ENCODE data around the gene CBFA2T3.
"Not testable (repeated sequence)": the region's sequence is repeated elsewhere in the genome, so short reads cannot be mapped to it uniquely, and the experiment has no call there.

The CBFA2T3 gene

GRCh38 chr16:89003831-89004208 lies 26.8 kb upstream of the CBFA2T3 start:
- Histone ChIP-seq H3K4me3 (ENCODE audit: low read depth, low read length) (no peak overlapping the region), H3K9me3 (ENCODE audit: control insufficient read depth, low read length) (no peaks in the 10 kb centered on the region), H3K4me2 (ENCODE audit: low read length) (no peak overlapping the region), H3K4me1 (no peaks in the 10 kb centered on the region), H3K36me3 (ENCODE audit: control insufficient read depth, insufficient read depth, low read length) (no peaks in the 10 kb centered on the region), H3K79me2 (no peaks in the 10 kb centered on the region), H3K27me3 (ENCODE audit: control insufficient read depth, insufficient read depth, low read length) (peaks cover 13% of the 10 kb centered on the region), H2AFZ (no peak overlapping the region), H3K9ac (no peak overlapping the region), H3K27ac (no peak overlapping the region)
- TF ChIP-seq CTCF (IDR thresholded peaks at IDR 0.05) = no peak

GRCh38 chr16:89002851-89003830 lies 26.1 kb upstream of the CBFA2T3 start:
- no peaks in the 10 kb centered on the region for H3K9me3 ChIP-seq (ENCODE audit: control insufficient read depth, low read length)
- TF ChIP-seq CTCF (IDR thresholded peaks at IDR 0.05) = no peak
- H3K4me2 ChIP-seq (ENCODE audit: low read length) = no peak overlapping the region
- no peaks in the 10 kb centered on the region for H3K36me3 ChIP-seq (ENCODE audit: control insufficient read depth, insufficient read depth, low read length)
- peaks cover 13% of the 10 kb centered on the region for H3K27me3 ChIP-seq (ENCODE audit: control insufficient read depth, insufficient read depth, low read length)
- no peak overlapping the region for H3K27ac ChIP-seq
- H3K9ac ChIP-seq = no peak overlapping the region
- no peaks in the 10 kb centered on the region for H3K79me2 ChIP-seq
- no peak overlapping the region for H3K4me3 ChIP-seq (ENCODE audit: low read depth, low read length)
- H3K4me1 ChIP-seq = no peaks in the 10 kb centered on the region
- H2AFZ ChIP-seq = no peak overlapping the region

- not testable (repeated sequence) for H3K27ac ChIP-seq, H2AFZ ChIP-seq
- H3K27me3 ChIP-seq (ENCODE audit: control insufficient read depth, insufficient read depth, low read length) = peaks cover 13% of the 10 kb centered on the region
Observed at GRCh38 chr16:89002081-89002480, 25.1 kb upstream of the CBFA2T3 start.

GRCh38 chr16:89001117-89002027 lies 24.4 kb upstream of the CBFA2T3 start:
- TF ChIP-seq CTCF (IDR thresholded peaks at IDR 0.05) = no peak
- H3K4me1 ChIP-seq = no peaks in the 10 kb centered on the region
- H3K27me3 ChIP-seq (ENCODE audit: control insufficient read depth, insufficient read depth, low read length) = peaks cover 13% of the 10 kb centered on the region
- no peak overlapping the region for H2AFZ ChIP-seq
- no peak overlapping the region for H3K9ac ChIP-seq
- H3K4me3 ChIP-seq (ENCODE audit: low read depth, low read length) = no peak overlapping the region
- no peaks in the 10 kb centered on the region for H3K36me3 ChIP-seq (ENCODE audit: control insufficient read depth, insufficient read depth, low read length)
- no peak overlapping the region for H3K27ac ChIP-seq
- no peaks in the 10 kb centered on the region for H3K79me2 ChIP-seq
- H3K9me3 ChIP-seq (ENCODE audit: control insufficient read depth, low read length) = no peaks in the 10 kb centered on the region
- no peak overlapping the region for H3K4me2 ChIP-seq (ENCODE audit: low read length)

More at GRCh38 chr16:89002081-89002480, 25.1 kb upstream of the CBFA2T3 start:
- not testable (repeated sequence) for H3K9me3 ChIP-seq (ENCODE audit: control insufficient read depth, low read length); H3K79me2 ChIP-seq; H3K4me2 ChIP-seq (ENCODE audit: low read length); H3K36me3 ChIP-seq (ENCODE audit: control insufficient read depth, insufficient read depth, low read length); H3K9ac ChIP-seq; H3K4me1 ChIP-seq; H3K4me3 ChIP-seq (ENCODE audit: low read depth, low read length)

All from parathyroid adenoma (tissue), 2 donors.